Measurements from ENCODE around the gene ALAD.

- TF ChIP-seq POLR2A (IDR thresholded peaks at IDR 0.05; ENCODE audit: low read depth, low read length) = no peak
- no peak for TF ChIP-seq POLR2AphosphoS5 (IDR thresholded peaks at IDR 0.05; ENCODE audit: low read depth, low read length)
Observed at GRCh38 chr9:113372059-113372458, 29.0 kb downstream of the ALAD start.
